Hematopoietic multipotent progenitor cell treated with erythropoietin and hydrocortisone succinate and interleukin-3 and kit ligand, for 4 days (in vitro differentiated cells): ENCODE results near the gene PRG2.

Experiments
- DNase-seq: peaks from one replicate; pipeline ENCODE4 v3.0.0-alpha.2; 2015

PRG2 gene

DNA sequence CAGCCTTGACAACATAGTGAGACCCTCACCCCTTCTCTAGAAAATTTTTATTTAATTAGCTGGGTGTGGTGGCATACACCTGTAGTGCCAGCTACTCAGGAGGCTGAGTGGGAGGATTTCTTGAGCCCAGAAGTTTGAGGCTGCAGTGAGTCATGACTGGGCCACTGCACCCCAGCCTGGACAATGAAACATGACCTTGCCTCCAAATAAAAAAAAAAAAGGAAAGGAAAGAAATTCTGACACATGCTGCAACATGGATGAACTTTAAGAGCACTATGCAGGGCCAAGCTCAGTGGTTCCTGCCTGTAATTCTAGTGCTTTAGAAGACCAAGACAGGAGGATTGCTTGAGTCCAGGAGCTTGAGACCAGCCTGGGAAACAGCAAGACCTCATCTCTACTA, 27.7 kb upstream of the PRG2 start:
- DNase-seq, result no peak

DNA sequence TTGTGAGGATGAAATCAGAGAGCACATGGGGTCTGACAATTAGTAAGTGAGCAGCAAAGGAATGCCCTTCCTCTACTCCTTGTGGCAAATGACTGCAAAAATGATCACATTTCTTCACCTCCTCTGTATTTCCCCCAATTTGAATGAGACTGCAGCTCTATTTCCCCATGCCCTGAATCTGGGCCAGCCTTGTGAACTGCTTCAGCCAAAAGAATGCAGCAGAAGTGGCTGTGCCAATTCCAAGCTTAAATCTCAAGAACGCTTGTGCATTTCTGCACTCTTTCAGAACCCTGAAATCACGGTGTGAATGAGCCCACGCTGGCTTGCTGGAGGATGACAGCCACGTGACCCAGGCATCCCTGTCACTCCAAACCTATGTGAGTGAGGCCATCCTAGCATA, 26.6 kb upstream of the PRG2 start:
- DNase-seq, result no peak

DNA sequence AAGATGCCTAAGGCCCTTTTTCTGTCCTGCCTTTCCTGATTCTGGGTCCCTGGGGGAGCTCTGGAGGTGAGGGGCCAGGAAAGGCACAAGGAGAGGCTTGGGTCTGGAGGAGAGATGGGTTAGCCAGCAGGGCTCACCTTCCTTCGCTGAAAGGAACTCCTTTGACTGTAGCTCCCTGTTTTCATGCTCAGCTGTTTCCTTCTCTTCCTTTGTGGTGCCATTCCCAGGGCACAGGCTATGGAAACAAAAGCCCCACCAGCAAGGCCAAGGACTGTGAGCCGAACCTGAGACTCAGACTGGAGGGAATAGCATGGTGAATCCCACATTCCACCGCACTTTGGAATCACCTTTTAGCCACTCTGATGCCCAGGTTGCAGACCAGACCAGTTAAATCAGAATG, 26.0 kb upstream of the PRG2 start:
- no peak for DNase-seq

DNA sequence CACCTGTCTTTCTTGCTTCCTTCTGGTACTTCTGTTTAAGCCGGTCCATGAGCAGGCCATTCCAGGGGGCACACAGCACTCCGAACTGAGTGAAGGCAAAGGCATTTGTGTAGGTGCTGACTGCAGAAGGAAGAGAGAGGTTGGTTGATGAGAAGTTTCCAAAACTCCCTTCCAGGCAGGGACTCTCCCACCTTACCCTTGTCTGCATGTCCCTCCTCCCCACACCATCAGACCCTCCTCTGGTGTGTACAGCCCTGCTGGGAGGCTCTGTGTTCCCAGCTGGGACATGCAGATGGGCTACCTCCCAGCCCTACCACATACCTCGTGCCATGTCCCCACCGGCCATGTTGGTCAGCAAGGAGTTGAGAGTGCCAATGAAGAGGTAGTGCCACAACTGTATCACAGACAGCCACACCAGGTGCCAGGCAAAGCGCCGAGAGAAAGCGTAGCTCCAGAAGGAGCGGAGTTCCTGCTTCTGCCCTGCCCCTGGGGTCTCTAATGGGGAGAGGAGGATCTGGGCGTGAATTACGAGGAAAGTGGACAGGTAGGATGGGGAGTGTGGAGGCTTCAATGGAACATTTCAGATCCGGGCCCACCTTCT, 24.3 kb upstream of the PRG2 start:
- DNase-seq, result no peak

DNA sequence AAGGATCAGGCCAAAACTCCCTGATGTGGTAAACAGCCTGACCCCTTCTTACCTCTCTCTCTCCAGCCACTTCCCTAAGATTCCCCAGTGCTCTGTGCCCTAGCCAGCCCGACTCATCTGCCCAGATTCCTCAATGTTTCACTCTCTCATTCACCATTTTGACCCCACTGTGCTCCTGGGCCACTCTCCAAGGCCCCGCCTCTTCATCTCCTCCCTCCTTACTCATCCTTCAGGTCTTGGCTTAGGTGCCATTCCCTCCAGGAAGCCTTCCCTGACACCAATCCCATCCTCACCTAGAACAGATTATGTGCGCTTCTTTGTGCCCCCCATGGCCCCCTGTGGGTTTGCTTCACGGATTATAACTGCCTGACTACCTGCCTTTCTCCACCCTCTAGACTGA, 23.2 kb upstream of the PRG2 start:
- no peak for DNase-seq

DNA sequence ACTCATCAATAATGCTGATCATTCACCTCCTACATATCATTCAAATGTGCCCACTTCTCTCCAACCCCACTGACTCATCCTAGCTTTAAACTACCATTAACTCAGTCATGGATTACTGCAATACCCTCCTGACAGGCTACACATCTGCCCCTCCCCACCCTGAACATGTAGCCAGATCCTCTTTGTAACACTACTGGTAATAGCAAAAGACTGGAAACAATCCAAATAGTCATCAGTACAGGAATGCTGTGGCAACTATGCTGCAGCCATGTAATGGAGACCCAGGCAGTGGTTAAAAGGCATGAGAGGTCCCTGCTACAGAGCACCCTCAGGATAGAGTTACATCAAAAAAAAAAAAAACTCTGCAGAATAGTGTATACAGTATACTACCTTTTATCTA, 19.8 kb upstream of the PRG2 start:
- DNase-seq, result no peak

DNA sequence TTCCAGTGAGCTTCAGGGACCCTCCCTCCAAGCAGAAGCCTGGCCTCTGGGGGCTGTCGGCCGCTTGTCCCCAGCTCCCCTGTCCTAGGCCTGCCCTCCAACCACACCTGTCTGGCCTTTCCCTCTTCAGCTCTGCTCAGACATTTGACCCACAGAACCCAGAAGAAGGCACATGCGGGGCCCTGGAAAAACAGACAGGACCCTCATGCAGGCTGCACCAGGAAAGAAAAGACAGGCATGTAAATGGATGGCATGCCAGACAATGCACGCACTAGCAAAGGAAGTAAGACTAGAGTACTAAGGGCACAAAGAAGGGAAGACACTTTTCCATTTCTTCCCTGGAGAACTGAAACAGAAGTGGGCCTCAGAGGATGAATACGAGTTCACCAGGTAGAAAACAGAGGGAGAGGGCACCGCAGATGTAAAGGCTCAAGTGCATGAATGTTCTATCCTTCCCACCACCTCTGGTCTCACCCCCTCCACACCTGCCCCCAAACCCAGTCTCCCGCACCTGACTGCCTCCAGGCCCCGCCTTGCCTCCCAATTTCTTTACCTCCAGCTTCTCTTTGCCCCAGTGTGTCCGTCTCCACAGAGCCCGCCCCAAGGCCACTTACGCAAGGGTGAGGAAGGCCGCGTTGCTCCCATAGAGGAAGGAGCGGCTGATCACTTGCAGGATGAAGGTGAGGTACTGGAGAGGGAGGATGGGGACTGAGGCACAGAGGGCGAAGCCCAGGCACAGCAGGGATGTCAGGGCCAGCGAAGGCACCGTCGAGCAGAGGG, 19.1 kb upstream of the PRG2 start:
- no peak for DNase-seq

DNA sequence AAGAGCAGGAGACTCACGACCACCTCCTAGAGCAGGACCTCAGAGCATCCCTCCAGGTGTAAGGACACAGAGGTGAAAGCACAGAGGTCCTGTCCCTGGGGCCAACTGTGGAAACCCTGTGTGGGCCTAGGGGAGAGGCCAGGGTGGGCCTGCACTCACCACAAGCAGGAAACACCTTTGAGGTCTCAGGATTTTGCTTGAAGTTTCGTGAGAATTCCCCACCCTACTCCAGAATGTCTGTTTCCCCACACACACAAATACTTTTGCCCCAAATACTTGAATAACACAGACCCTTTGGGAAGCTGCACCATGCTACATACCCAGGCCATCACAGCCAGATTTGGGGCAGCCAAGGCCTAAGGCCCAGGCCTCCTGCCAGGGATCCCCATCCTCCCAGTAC, 18.3 kb upstream of the PRG2 start:
- no peak for DNase-seq

DNA sequence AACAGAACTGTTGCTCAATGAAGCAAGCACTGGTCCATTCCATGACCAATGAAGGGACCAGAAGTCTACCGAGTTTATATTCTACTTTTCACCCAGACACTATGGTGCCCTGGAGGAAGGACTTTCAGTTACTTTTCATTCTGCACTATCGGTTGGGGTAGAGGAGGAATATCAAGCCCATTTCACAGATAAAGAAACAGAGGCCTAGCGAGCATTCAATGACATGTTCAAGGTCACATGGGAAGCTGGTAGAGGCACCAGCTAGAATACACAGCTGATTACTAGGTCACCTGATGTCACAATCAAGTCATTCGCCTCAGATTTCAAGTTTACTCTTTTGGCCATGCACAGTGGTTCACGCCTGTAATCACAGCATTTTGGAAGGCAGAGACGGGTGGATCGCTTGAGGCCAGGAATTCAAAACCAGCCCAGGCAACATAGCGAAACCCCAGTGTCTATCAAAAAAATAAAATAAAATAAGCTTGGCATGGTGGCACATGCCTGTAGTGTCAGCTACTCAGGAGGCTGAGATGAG, 17.6 kb upstream of the PRG2 start:
- no peak for DNase-seq

DNA sequence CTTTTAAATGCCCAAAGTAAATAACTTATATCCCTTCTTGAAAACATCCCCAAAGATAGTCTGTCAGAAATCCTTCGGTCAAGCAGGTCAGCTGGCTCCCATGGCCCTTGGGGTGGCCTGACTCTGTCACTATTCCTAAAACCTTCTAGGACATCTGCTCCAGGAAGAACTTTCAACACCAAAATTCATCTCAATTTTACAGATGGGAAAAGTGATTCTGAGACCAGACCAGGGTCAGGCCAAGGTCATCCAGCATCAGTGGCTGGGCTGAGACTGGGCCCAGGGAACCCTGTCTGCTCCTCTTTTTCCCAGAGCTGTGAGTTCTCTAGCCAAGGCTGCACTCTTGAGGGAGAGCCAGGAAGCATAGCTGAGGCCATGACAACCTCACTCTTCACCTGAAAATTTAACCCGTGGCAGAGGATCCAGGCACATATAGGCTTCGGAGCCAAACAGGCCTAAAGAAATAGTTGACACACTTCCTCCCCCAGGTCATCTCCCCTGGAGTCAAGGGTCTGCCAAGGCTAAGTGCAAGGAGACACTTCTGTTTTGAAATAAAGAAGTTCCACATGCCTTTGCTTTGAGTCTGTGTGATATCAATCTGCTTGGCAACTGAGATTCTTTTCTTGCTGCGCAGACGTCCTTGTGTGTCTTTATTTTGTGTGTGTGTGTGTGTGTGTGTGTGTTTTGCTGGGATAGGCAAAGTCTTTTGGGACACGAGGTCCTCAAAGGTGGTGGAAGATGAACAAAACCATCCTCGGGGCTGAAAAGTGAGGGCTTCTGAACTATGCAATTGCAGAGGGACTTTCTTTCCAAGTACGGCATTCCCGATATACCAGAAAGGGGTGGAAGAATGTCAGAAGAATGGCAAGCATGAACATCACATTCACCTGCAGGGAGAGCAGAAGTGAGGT, 16.8 kb upstream of the PRG2 start:
- DNase-seq, result no peak

DNA sequence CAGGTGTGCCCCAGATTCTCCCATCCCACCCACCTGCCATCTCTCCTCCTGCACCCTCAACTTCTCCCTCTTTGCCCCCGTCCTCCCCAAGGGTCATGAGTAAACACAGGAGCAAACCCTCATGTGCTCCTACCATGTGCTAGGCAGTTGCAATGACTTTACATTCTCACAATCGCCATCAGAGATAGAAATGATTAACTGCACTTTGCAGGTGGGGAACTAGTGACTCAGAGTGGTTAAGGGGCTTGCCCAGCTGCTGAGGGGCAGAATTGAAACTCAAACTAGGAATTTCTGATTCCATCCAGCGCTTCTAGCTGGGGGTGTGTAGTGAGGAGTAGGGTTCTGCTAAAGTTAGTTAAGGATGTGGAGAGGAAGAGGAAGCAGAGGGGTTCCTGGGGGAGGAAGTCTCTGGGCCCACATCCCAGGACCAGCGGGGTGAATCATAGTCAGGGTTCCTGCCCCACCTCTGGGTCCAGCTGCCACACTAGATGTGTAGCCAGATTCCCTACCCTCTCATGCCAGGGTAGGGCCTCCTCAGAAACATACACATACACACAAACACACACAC, 16.0 kb upstream of the PRG2 start:
- DNase-seq, result peak; percentile 58

DNA sequence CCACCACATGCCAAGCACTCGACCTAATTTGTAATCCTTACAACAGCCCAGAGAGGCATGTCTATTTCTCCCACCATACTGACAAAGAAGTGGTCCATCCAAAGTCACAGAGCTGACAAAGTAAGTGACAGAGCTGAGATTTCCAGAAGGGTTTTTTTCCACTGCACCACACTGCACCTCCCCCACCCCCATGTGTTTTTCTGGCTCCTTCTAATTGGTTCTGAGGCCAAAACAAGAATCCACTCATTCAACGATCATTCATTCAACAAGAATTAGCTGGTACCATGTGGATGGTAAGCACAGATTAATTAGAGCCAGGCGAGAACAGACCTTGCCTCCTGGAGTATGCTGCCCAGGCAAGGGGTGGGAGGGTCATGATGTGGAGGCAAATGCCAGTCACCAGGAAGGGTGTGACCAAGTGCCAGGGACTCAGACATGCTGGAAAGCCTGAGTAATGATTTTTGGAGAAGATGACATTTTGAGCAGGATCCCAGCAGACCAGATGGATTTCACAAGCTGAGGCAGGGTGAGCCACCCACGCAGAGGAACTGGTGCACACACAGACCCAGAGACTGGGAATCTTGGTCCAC, 14.9 kb upstream of the PRG2 start:
- DNase-seq, result no peak

DNA sequence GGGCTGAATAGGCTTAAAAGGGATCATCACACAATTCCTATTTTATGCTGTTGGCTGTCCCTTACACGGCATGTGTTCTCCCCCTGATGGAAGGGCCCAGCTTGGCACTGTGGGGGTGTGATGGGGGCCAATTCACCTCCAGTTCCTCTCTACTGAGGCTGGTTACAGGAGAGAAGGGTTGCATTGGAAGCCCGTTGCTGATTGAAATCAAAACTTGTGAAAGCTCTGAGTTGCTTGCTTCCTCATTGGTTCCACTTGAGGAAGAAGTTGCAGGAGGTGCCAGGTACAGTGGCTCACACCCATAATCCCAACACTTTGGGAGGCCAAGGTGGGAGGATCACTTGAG, 13.3 kb upstream of the PRG2 start:
- DNase-seq, result no peak

DNA sequence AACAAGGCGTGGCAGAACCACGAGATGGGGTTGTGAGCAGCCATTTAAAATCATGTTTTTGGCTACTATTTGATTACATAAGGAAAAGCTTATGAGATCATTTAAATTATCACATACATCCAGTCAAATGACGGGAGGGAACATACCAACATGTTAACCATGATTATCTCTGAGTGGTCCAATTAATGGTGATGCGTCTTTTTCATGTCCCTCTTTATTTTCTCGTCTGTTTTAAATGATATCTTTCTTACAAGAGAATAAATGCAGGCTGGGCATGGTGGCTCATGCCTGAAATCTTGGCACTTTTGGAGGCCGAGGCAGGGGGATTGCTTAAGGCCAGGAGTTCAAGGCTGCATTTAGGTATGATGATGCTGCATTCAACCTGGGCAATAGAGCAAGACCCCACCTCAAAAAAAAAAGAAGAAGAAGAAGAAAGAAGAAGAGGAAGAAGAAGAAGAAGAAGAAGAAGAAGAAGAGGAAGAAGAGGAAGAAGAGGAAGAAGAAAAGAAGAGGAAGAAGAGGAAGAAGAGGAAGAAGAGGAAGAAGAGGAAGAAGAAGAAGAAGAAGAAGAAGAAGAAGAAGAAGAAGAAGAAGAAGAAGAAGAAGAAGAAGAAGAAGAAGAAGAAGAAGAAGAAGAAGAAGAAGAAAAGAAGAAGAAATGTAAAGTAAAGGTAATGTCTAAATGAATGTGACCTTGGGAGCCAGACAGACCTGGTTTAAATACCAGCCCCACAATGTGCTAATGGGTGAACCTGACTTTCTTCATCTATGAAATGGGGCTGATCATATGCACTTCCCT, 12.8 kb upstream of the PRG2 start:
- DNase-seq, result peak; percentile 52

DNA sequence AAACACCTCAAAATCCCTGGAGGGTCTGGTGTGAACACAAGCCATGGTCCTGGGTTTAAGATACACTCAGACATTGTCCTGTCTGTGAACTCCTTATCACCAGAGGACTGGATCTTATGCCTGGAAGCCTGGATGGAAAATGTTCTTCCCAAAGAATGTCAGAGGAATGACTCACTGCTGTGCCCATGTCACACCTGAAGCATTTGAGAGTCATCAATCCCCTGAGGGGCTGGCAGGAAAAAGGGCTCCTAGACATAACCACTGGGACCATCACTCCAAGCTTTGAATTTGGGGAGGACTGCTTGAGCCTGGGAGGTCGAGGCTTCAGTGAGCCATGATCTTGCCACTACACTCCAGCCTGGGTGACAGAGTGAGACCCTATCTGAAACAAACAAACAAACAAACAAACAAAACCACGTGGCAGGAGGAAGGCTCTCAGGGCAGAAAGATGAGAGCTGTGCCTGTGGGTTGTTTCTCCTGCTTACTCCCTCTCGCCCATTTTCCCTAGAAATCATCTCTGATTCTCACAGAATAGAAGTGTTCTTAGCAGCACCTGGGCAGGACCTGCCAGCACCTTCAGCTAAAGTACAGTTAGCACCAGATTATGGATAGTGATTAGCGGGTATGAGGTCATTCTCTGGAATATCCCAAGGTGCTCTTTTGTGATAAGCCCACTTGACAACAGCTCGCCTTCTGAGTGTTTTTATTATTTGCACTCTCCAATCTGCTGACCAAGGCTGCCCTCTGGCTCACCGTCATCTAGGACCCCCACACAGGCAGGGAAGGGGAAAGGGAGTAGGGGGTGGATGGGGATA, 11.9 kb upstream of the PRG2 start:
- peak; percentile 57 for DNase-seq

DNA sequence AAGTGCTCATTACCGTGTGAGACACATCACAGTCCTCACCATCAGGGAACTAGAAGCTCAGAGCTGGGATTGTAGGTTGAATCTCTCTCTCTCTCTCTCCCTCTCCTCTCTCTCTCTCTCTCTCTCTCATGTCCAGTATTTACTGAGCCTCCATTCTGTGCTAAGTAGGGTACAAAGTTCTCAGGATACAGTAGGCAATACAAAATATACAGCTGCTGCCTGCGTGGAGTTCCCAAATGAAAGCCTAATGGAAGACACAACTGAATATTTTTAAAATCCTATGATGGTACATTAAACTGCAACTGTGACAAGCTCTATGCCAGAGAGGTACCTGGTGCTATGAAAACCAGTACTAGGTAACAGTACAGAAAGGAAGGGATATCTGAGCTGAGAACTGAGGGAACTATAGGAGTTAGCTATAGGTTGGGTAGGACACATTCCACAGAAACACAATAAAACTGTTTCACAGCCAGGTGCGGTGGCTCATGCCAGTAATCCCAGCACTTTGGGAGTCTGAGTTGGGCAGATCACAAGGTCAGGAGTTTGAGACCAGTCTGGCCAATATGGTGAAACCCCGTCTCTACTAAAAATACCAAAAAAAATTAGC, 9.6 kb upstream of the PRG2 start:
- no peak for DNase-seq

DNA sequence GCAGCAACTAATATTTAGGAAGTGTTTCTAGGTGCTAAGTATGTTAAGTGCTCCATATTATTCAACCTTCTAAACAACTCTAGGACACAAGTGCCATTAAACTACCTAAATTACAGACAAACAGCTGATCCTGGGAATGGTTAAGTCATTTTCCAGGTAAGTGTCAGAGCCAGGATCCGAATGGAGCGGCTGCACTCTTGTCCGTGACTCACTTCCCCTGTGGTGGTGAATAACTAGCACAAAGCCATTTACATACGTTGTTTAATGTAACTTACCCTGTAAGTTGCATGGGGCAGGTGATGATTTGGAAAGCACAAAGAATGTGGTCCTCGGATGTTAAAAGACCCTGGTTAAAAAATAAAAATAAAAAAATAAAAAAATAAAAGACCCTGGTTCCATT, 8.8 kb upstream of the PRG2 start:
- no peak for DNase-seq

DNA sequence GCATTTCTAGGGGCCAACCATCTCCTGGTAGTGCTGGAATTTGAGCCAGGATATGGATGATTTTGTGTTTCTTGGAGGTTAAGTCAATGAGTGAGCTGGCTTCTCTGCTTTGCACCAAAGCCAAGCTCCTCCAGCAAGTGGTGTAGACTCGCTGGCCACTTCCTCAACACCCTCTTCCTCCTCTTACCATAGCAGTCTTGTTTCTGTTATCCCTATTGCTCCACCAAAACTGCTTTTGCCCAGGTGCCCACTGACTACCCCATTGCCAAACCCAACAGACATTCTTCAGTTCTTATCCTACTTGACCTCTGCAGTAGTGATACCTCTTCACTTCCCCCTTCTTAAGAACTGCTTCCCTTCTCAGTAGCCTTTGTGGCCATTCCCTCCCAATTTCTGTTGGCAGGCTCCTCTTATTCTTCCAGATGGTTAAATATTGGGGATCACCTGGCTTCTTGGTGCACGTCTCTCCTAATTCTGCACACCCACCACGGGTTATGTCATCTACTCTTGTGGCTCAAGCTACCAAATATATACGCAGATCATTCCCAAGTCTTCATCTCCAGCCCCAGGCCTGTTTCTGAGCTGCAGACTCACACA, 7.0 kb upstream of the PRG2 start:
- peak; percentile 72 for DNase-seq

DNA sequence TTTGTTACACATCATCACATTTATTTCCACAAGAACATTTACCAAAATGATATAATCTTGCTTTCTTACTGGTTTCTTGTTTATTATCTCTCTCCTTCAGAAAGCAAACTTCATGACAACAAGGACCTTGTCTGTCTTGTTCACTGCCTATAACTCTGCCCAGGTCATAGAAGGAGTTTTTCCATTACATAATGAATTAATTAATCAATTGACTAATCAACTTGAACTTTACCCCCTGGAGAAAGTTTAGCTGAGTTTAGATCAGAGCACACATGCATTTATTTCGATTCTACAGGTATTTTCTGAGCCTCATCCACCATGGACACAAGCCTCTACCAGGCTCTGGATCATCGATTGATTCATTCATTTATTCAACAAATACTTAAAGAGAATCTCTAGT, 6.3 kb upstream of the PRG2 start:
- no peak for DNase-seq

DNA sequence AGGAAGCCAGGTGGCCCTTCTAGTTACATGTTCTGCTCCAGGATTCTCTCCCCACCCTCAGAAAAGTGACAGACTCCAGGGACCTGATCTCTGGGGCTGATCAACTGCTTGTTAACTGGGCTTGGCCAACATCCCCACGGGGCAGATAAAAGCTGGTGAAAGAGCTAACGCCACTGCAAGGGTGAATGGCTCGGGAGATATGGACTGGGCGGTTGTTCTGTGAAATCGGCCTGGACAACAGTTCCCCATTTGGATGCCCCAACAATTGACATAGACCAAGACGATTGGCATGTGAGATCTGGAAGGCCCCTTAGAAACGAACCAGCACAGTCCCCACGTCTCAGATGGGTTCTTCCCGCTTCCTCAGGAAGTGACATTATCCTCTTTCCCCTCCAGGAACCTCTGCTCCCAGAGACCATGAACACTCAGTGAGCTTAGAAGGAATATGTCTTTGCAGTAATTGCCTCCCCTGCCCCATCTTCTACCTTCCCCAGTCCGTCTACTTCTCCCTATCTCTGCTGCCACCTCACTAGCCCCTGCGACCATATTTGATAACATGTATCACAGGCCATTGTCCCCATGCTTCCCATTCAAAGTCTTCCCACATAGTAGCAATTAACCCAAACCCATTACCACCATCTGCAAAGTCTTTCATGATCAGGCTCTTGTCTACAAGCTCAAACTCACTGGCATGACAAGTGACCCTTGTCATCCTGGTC, 5.6 kb upstream of the PRG2 start:
- DNase-seq, result peak; percentile 96
